WTC11 (cell line): Measurements from ENCODE around the gene KCNG2. TPM values are rescaled to one million over a fixed set of nuclear protein-coding genes. Genes with fewer than 3 reads are reported as not detected.

Experiments used
- ATAC-seq: fragments of 200-7000 bp; cut with Tn5 transposase; 2 replicates; pipeline ENCODE4 v1.10.0; 2021; ENCODE audit warnings: mild to moderate bottlenecking, moderate library complexity
- CTCF ChIA-PET: fragments of 300-600 bp; sonication (Branson Sonifier 250); formaldehyde crosslinking; loops from one replicate; lab custom pipeline; 2021; ENCODE audit warnings: antibody characterized with exemption; lab: Charles Lee
- POLR2A ChIA-PET: fragments of 350-600 bp; sonication (Branson Sonifier 250); formaldehyde crosslinking; loops from one replicate; lab custom pipeline; 2021; ENCODE audit warnings: antibody characterized with exemption; lab: Charles Lee
- DNase-seq: peaks from one replicate; pipeline ENCODE4 v3.0.0; 2021; ENCODE audit warnings: low spot score
- H3K27ac Mint-ChIP-seq: 2 replicates; pipeline ENCODE4 v1.8.0; 2021; ENCODE audit warnings: mixed read lengths
- H3K27me3 Mint-ChIP-seq: 2 replicates; pipeline ENCODE4 v1.8.0; 2021; ENCODE audit warnings: low read depth, mild to moderate bottlenecking, moderate library complexity, mixed read lengths
- H3K36me3 Mint-ChIP-seq: 2 replicates; pipeline ENCODE4 v1.8.0; 2021; ENCODE audit warnings: mixed read lengths
- H3K4me1 Mint-ChIP-seq: 2 replicates; pipeline ENCODE4 v1.8.0; 2022; ENCODE audit warnings: mixed read lengths
- H3K4me3 Mint-ChIP-seq: 2 replicates; pipeline ENCODE4 v1.8.0; 2021; ENCODE audit warnings: mild to moderate bottlenecking, moderate library complexity, mixed read lengths
- H3K9me3 Mint-ChIP-seq: 2 replicates; pipeline ENCODE4 v1.8.0; 2021; ENCODE audit warnings: mixed read lengths
- CREB1 ChIP-seq: sonication (generic); formaldehyde crosslinking; IDR thresholded peaks from 2 replicates; pipeline ENCODE4 v1.8.0; 2023; ENCODE audit warnings: mild to moderate bottlenecking, missing genetic modification reagents
- ELF4 ChIP-seq: sonication (generic); formaldehyde crosslinking; IDR thresholded peaks from 2 replicates; pipeline ENCODE4 v1.8.1; 2022; ENCODE audit warnings: low read depth, mild to moderate bottlenecking, moderate library complexity, missing genetic modification reagents
- ETV6 ChIP-seq: sonication (generic); formaldehyde crosslinking; IDR thresholded peaks from 2 replicates; pipeline ENCODE4 v1.8.1; 2022; ENCODE audit warnings: mild to moderate bottlenecking, missing genetic modification reagents
- NFE2L1 ChIP-seq: sonication (generic); formaldehyde crosslinking; IDR thresholded peaks from 2 replicates; pipeline ENCODE4 v1.8.1; 2023; ENCODE audit warnings: missing genetic modification reagents
- NR1H2 ChIP-seq: sonication (generic); formaldehyde crosslinking; IDR thresholded peaks from 2 replicates; pipeline ENCODE4 v1.9.0; 2021; ENCODE audit warnings: mild to moderate bottlenecking, moderate library complexity, missing genetic modification reagents
- PRRX2 ChIP-seq: fragments of 250-450 bp; sonication (Bioruptor Pico); IDR thresholded peaks from 2 replicates; pipeline ENCODE4 v1.8.0; 2021; ENCODE audit warnings: mild to moderate bottlenecking
- SMAD3 ChIP-seq: sonication (generic); formaldehyde crosslinking; IDR thresholded peaks from 2 replicates; pipeline ENCODE4 v1.8.0; 2022; ENCODE audit warnings: missing genetic modification reagents, mild to moderate bottlenecking, borderline replicate concordance
- TEAD4 ChIP-seq: sonication (generic); formaldehyde crosslinking; IDR thresholded peaks from 2 replicates; pipeline ENCODE4 v1.8.0; 2022; ENCODE audit warnings: mild to moderate bottlenecking, missing genetic modification reagents
- ZNF317 ChIP-seq: sonication (generic); formaldehyde crosslinking; IDR thresholded peaks from 2 replicates; pipeline ENCODE4 v1.8.1; 2023; ENCODE audit warnings: low read depth, mild to moderate bottlenecking, moderate library complexity, missing genetic modification reagents, borderline replicate concordance
- ZNF671 ChIP-seq: fragments of 250-450 bp; sonication (Bioruptor Pico); IDR thresholded peaks from 2 replicates; pipeline ENCODE4 v1.8.0; 2021; ENCODE audit warnings: mild to moderate bottlenecking
- total RNA-seq: library from RNA; stranded (reverse); gene quantifications from 3 replicates; pipeline ENCODE4 v1.2.3, GENCODE V29; 2021
- TF ChIP-seq, protein P1 (sequence below): sonication (generic); formaldehyde crosslinking; IDR thresholded peaks from 2 replicates; pipeline ENCODE4 v1.8.0; 2023; ENCODE audit warnings: missing genetic modification reagents
- TF ChIP-seq, protein P2 (sequence below): sonication (generic); formaldehyde crosslinking; IDR thresholded peaks from 2 replicates; pipeline ENCODE4 v1.8.1; 2022; ENCODE audit warnings: mild to moderate bottlenecking, moderate library complexity, missing genetic modification reagents
- TF ChIP-seq, protein P3 (sequence below): sonication (generic); formaldehyde crosslinking; IDR thresholded peaks from 2 replicates; pipeline ENCODE4 v1.8.1; 2022; ENCODE audit warnings: low read depth, mild to moderate bottlenecking, moderate library complexity, missing genetic modification reagents, borderline replicate concordance
- TF ChIP-seq, protein P4 (sequence below): sonication (generic); formaldehyde crosslinking; IDR thresholded peaks from 2 replicates; pipeline ENCODE4 v1.8.0; 2022; ENCODE audit warnings: missing genetic modification reagents
- TF ChIP-seq, protein P5 (sequence below): fragments of 250-450 bp; sonication (Bioruptor Pico); conservative IDR thresholded peaks from 2 replicates; pipeline ENCODE4 v1.9.0; 2021; ENCODE audit warnings: mild to moderate bottlenecking
- TF ChIP-seq, protein P6 (sequence below): sonication (generic); formaldehyde crosslinking; IDR thresholded peaks from 2 replicates; pipeline ENCODE4 v1.8.1; 2022; ENCODE audit warnings: low read depth, missing genetic modification reagents, borderline replicate concordance

The KCNG2 gene
- total RNA-seq, 1 experiment from 2014 or later: 0.50 TPM

DNA sequence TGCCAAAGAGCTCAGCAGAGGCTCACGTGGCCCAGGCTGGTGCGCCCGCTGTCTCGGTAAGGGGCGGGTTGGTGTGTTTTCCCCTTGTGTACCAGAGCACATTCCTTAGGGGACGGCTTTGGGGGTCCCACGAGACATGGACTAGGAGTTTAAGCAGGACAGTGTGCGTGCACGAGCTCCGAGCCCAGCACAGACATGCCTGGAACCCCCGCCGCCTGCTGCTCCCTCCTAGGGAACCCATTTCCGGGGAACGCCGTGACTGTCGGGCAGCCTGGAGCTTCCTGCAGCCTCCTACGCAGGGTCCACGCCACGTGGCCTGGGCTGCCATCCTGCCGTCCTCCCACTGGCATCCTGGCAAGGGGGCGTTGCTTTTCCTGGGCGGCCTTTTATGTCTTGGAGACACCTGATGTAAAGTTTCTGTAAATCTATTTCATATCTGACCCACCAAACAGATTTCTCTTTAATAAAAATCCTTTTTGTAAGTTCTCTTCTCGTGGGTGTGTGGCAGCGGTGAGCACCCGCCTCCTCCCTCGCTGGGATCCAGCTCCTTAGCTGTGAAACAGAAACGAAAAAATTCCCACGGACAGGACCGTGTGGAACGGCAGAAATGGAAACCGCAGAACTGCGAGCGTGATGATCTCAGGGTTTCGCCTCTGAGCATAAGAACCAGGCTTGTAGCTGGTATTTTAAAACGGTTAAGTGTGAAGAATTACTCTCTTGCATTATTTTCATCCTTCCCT lies 43.5 kb upstream of the KCNG2 start:
- peaks cover 19% of the 10 kb centered on the region for H3K36me3 Mint-ChIP-seq
- ATAC-seq (no peak), DNase-seq (no peak)
- H3K4me1 Mint-ChIP-seq: no peaks in the 10 kb centered on the region
- no peak for TF ChIP-seq PRRX2 (CRISPR knock-in tag)
- TF ChIP-seq, protein P1, sequence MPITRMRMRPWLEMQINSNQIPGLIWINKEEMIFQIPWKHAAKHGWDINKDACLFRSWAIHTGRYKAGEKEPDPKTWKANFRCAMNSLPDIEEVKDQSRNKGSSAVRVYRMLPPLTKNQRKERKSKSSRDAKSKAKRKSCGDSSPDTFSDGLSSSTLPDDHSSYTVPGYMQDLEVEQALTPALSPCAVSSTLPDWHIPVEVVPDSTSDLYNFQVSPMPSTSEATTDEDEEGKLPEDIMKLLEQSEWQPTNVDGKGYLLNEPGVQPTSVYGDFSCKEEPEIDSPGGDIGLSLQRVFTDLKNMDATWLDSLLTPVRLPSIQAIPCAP (CRISPR knock-in tag): no peak
- no peak for TF ChIP-seq ETV6 (CRISPR knock-in tag)
- TF ChIP-seq CREB1 (CRISPR knock-in tag): no peak
- TF ChIP-seq, protein P2, sequence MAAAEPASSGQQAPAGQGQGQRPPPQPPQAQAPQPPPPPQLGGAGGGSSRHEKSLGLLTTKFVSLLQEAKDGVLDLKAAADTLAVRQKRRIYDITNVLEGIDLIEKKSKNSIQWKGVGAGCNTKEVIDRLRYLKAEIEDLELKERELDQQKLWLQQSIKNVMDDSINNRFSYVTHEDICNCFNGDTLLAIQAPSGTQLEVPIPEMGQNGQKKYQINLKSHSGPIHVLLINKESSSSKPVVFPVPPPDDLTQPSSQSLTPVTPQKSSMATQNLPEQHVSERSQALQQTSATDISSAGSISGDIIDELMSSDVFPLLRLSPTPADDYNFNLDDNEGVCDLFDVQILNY (CRISPR knock-in tag): no peak
- no peak for TF ChIP-seq NR1H2
- no peak for TF ChIP-seq TEAD4 (CRISPR knock-in tag)
- TF ChIP-seq, protein P3, sequence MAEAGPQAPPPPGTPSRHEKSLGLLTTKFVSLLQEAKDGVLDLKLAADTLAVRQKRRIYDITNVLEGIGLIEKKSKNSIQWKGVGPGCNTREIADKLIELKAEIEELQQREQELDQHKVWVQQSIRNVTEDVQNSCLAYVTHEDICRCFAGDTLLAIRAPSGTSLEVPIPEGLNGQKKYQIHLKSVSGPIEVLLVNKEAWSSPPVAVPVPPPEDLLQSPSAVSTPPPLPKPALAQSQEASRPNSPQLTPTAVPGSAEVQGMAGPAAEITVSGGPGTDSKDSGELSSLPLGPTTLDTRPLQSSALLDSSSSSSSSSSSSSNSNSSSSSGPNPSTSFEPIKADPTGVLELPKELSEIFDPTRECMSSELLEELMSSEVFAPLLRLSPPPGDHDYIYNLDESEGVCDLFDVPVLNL (CRISPR knock-in tag): no peak
- TF ChIP-seq, protein P4, sequence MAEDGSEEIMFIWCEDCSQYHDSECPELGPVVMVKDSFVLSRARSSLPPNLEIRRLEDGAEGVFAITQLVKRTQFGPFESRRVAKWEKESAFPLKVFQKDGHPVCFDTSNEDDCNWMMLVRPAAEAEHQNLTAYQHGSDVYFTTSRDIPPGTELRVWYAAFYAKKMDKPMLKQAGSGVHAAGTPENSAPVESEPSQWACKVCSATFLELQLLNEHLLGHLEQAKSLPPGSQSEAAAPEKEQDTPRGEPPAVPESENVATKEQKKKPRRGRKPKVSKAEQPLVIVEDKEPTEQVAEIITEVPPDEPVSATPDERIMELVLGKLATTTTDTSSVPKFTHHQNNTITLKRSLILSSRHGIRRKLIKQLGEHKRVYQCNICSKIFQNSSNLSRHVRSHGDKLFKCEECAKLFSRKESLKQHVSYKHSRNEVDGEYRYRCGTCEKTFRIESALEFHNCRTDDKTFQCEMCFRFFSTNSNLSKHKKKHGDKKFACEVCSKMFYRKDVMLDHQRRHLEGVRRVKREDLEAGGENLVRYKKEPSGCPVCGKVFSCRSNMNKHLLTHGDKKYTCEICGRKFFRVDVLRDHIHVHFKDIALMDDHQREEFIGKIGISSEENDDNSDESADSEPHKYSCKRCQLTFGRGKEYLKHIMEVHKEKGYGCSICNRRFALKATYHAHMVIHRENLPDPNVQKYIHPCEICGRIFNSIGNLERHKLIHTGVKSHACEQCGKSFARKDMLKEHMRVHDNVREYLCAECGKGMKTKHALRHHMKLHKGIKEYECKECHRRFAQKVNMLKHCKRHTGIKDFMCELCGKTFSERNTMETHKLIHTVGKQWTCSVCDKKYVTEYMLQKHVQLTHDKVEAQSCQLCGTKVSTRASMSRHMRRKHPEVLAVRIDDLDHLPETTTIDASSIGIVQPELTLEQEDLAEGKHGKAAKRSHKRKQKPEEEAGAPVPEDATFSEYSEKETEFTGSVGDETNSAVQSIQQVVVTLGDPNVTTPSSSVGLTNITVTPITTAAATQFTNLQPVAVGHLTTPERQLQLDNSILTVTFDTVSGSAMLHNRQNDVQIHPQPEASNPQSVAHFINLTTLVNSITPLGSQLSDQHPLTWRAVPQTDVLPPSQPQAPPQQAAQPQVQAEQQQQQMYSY (CRISPR knock-in tag): no peak
- H3K4me3 Mint-ChIP-seq: no peak overlapping the region
- CTCF ChIA-PET: no interaction called here
- POLR2A ChIA-PET: no interaction called here
- no peaks in the 10 kb centered on the region for H3K27me3 Mint-ChIP-seq
- H3K9me3 Mint-ChIP-seq: peaks cover 4% of the 10 kb centered on the region
- H3K27ac Mint-ChIP-seq: no peak overlapping the region

DNA sequence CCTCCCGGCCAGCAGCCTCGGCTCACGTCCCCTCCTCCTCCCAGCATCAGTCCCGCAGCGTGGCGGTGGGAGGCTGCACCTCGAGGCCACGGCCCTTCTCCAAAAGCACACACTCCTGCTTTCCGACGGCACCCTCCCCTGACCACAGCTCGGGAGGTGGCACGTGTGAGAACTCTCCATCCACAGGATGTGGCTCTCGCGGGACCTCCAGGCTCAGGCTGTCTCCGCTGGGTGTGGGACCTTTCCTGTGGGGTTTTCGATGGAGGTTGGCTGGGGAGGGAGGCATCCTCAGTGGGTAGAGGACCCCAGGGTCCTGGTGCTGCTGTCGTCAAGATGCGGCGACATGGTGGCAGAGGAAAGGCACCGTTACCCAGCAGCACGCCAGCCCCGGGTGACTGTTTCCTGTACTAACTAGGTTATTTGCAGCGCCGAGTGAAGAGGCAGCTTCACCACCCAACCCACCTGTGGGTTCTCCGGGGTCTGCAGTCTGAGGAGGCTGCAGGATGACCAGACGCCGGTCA lies 42.8 kb upstream of the KCNG2 start:
- Mint-ChIP-seq H3K27me3 (no peaks in the 10 kb centered on the region), H3K4me1 (no peaks in the 10 kb centered on the region), H3K4me3 (no peak overlapping the region), H3K36me3 (peaks cover 15% of the 10 kb centered on the region), H3K9me3 (peaks cover 9% of the 10 kb centered on the region), H3K27ac (no peak overlapping the region)
- CTCF ChIA-PET: no interaction called here
- ATAC-seq: no peak
- POLR2A ChIA-PET: no interaction called here
- no peak for DNase-seq
- TF ChIP-seq, protein P4 (CRISPR knock-in tag): no peak
- TF ChIP-seq ZNF317 (CRISPR knock-in tag): no peak
- TF ChIP-seq, protein P5, sequence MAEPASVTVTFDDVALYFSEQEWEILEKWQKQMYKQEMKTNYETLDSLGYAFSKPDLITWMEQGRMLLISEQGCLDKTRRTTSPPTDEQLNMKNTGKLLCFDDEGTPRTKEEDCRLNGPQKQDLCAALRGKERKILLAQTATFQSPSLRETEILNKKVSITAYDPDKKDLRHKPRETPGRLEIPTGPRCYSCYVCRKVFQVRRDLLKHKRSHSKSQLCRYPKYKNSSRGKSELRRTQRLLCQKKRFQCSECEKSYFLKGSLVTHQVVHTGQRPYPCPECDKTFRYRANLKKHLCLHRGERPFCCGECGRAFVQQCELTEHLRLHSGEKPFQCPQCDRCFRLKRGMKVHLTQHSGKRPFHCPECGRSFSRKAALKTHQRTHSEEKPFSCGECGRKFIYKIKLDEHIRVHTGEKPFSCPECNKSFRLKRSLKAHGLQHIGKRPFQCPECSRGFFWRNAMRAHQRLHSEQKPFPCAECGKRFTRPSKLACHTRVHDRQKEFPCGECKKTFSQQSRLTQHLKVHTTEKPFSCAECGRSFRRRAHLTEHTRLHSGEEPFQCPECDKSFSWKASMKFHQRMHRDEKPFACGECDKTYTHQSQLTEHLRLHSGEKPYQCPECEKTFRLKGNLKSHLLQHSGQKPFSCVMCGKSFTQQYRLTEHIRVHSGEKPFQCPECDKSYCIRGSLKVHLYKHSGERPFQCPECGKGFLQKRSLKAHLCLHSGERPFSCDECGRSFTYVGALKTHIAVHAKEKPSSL: no peak
- no peak for TF ChIP-seq SMAD3 (CRISPR knock-in tag)
- TF ChIP-seq ELF4 (CRISPR knock-in tag): no peak
- TF ChIP-seq, protein P6, sequence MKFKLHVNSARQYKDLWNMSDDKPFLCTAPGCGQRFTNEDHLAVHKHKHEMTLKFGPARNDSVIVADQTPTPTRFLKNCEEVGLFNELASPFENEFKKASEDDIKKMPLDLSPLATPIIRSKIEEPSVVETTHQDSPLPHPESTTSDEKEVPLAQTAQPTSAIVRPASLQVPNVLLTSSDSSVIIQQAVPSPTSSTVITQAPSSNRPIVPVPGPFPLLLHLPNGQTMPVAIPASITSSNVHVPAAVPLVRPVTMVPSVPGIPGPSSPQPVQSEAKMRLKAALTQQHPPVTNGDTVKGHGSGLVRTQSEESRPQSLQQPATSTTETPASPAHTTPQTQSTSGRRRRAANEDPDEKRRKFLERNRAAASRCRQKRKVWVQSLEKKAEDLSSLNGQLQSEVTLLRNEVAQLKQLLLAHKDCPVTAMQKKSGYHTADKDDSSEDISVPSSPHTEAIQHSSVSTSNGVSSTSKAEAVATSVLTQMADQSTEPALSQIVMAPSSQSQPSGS (CRISPR knock-in tag): no peak
- no peak for TF ChIP-seq ZNF671 (CRISPR knock-in tag)
- TF ChIP-seq NFE2L1 (CRISPR knock-in tag): no peak
